Measurements from ENCODE around the gene EYA2.

- no peak for TF ChIP-seq POLR2A (IDR thresholded peaks at IDR 0.05; ENCODE audit: low read depth, low read length)
- no peak for TF ChIP-seq TAF1 (IDR thresholded peaks at IDR 0.05; ENCODE audit: borderline replicate concordance, low read depth, low read length)
Observed at GRCh38 chr20:47187450-47188195, 293.0 kb downstream of the EYA2 start.
